Endothelial cell of umbilical vein (primary cell): ENCODE measurements around the gene WHRN. TPM values are rescaled to one million over a fixed set of nuclear protein-coding genes. Genes with fewer than 3 reads are reported as not detected.

Experiments
- BruUV-seq: library from RNA; stranded (reverse); fragments of 400-500 nt; replicated peaks from 2 replicates; lab custom pipeline; 2021; lab: Mats Ljungman, UMichigan
- CTCF ChIA-PET: fragments of 300-600, 350-600 bp; sonication (Branson Sonifier 250); formaldehyde crosslinking; loops from one replicate; lab custom pipeline; 2021; ENCODE audit warnings: antibody characterized with exemption, inconsistent platforms; lab: Charles Lee
- POLR2A ChIA-PET: fragments of 300-600, 350-600 bp; sonication (Branson Sonifier 250); formaldehyde crosslinking; loops from one replicate; lab custom pipeline; 2021; ENCODE audit warnings: antibody characterized with exemption, inconsistent platforms; lab: Charles Lee
- DNase-seq: peaks from one replicate; pipeline ENCODE4 v3.0.0-alpha.2; 2011; ENCODE audit warnings: low read depth, low spot score
- FAIRE-seq: peaks from 2 replicates; lab custom pipeline; 2011; peaks lifted over from hg19 to GRCh38; lab: Jason Lieb, UNC
- H2AFZ ChIP-seq: 2 replicates; pipeline ENCODE4 v1.6.0; 2012; ENCODE audit warnings: low read depth, low read length, control low read depth, inconsistent platforms
- H3K27ac ChIP-seq: 2 replicates; pipeline ENCODE4 v1.5.1; 2011; ENCODE audit warnings: low read depth, mild to moderate bottlenecking, control low read depth, low read length, moderate library complexity; ENCODE audit not compliant: insufficient read depth
- H3K27me3 ChIP-seq, 2 experiments: 2 replicates each; pipeline versions ENCODE4 v1.6.0 to v1.6.1; 2011; ENCODE audit warnings: low read length in 2 of 2, mixed read lengths in 1 of 2; ENCODE audit not compliant: control insufficient read depth in 2 of 2, insufficient read depth in 2 of 2
- H3K36me3 ChIP-seq, 2 experiments: 2 replicates in 1 of 2; 3 replicates in 1 of 2; pipeline ENCODE4 v1.5.1; 2011; ENCODE audit warnings: low read length in 2 of 2, mild to moderate bottlenecking in 1 of 2, moderate library complexity in 1 of 2; ENCODE audit not compliant: control insufficient read depth in 2 of 2, insufficient read depth in 2 of 2; ENCODE audit errors: extremely low read depth in 1 of 2
- H3K4me1 ChIP-seq: 3 replicates; pipeline ENCODE4 v1.5.1; 2011; ENCODE audit warnings: mild to moderate bottlenecking, low read length; ENCODE audit not compliant: control insufficient read depth, insufficient read depth; ENCODE audit errors: extremely low read depth
- H3K4me2 ChIP-seq: 2 replicates; pipeline ENCODE4 v1.6.1; 2011; ENCODE audit warnings: low read length, control low read depth, mixed read lengths; ENCODE audit not compliant: insufficient read depth
- H3K4me3 ChIP-seq, 3 experiments: fragments of 200-600 bp in 1 of 3; sonication (generic), shearing (Covaris generic) in 1 of 3; replicated peaks in 1 of 3; 2 replicates each; pipeline ENCODE4 v1.5.1; 2011 to 2016; ENCODE audit warnings: control low read depth in 3 of 3, low read length in 3 of 3, mild to moderate bottlenecking in 2 of 3, inconsistent platforms in 1 of 3, low read depth in 1 of 3, moderate library complexity in 1 of 3; ENCODE audit not compliant: insufficient read depth in 1 of 3
- H3K79me2 ChIP-seq: 2 replicates; pipeline ENCODE4 v1.6.0; 2012; ENCODE audit warnings: low read length, inconsistent platforms; ENCODE audit not compliant: control insufficient read depth, insufficient read depth
- H3K9ac ChIP-seq: replicated peaks from 2 replicates; pipeline ENCODE3; 2011; ENCODE audit warnings: low read length, control low read depth; ENCODE audit not compliant: insufficient read depth; ENCODE audit errors: extremely low read depth
- H3K9me1 ChIP-seq: replicated peaks from 3 replicates; pipeline ENCODE4 v1.6.0; 2011; ENCODE audit warnings: mild to moderate bottlenecking, low read length; ENCODE audit not compliant: control insufficient read depth, insufficient read depth; ENCODE audit errors: extremely low read depth
- H3K9me3 ChIP-seq: replicated peaks from 2 replicates; pipeline ENCODE4 v1.5.1; 2012; ENCODE audit warnings: low read length, inconsistent platforms; ENCODE audit not compliant: control insufficient read depth, insufficient read depth
- H4K20me1 ChIP-seq: replicated peaks from 2 replicates; pipeline ENCODE3; 2011; ENCODE audit warnings: mild to moderate bottlenecking, low read length; ENCODE audit not compliant: control insufficient read depth, insufficient read depth; ENCODE audit errors: extremely low read depth
- CTCF ChIP-seq, 2 donors: IDR thresholded peaks; 1 replicate in 1 of 2; 2 replicates in 1 of 2; pipeline ENCODE4 v1.5.1; 2011; ENCODE audit warnings: low read length in 2 of 2, mild to moderate bottlenecking in 2 of 2, moderate library complexity in 2 of 2, control low read depth in 1 of 2, inconsistent platforms in 1 of 2, low read depth in 1 of 2; ENCODE audit not compliant: insufficient read depth in 1 of 2; ENCODE audit errors: extremely low read depth in 1 of 2
- EZH2 ChIP-seq: IDR thresholded peaks from 2 replicates; pipeline ENCODE4 v1.6.1; 2012; ENCODE audit warnings: borderline replicate concordance, low read depth, mild to moderate bottlenecking, moderate library complexity, low read length, inconsistent platforms; ENCODE audit not compliant: severe bottlenecking
- FOS ChIP-seq: IDR thresholded peaks from 2 replicates; pipeline ENCODE4 v1.6.1; 2011; ENCODE audit warnings: mild to moderate bottlenecking, low read length, moderate library complexity, borderline replicate concordance; ENCODE audit not compliant: insufficient read depth
- GATA2 ChIP-seq: IDR thresholded peaks from 2 replicates; pipeline ENCODE4 v1.7.0; 2011; ENCODE audit warnings: low read depth, mild to moderate bottlenecking, moderate library complexity, mixed read lengths, low read length; ENCODE audit not compliant: insufficient read length, insufficient read depth
- JUN ChIP-seq: IDR thresholded peaks from 2 replicates; pipeline ENCODE4 v1.6.1; 2011; ENCODE audit warnings: borderline replicate concordance, low read depth; ENCODE audit not compliant: insufficient read length, insufficient read depth
- MAX ChIP-seq: IDR thresholded peaks from 2 replicates; pipeline ENCODE4 v1.6.1; 2011; ENCODE audit not compliant: insufficient read depth, insufficient read length
- MYC ChIP-seq: IDR thresholded peaks from one replicate; pipeline ENCODE4 v1.6.1; 2011; ENCODE audit warnings: mild to moderate bottlenecking, low read depth, low read length
- POLR2A ChIP-seq: IDR thresholded peaks from 2 replicates; pipeline ENCODE4 v1.6.1; 2012; ENCODE audit warnings: low read depth, mild to moderate bottlenecking, control low read depth, low read length
- POLR2AphosphoS5 ChIP-seq: IDR thresholded peaks from 2 replicates; pipeline ENCODE4 v1.6.1; 2012; ENCODE audit warnings: low read depth, mild to moderate bottlenecking, control low read depth, low read length, moderate library complexity; ENCODE audit not compliant: insufficient read depth
- dilution Hi-C: fragments of 300-500 bp; cut with MboI; formaldehyde crosslinking; loops from one replicate; pipeline ENCODE4 v1.15.0; 2019; ENCODE audit warnings: low sequenced_read_pairs; ENCODE audit not compliant: extremely low pct_ligation_motif_present
- intact Hi-C: fragments of 100-400 bp; cut with micrococcal nuclease; formaldehyde crosslinking; loops from one replicate; pipeline ENCODE4 v1.10.0; 2022
- polyA plus RNA-seq, 4 experiments: library from polyadenylated mRNA; depleted of rRNA in 3 of 4; stranded (reverse) in 3 of 4; unstranded in 1 of 4; fragments of >200 nt; gene quantifications; 2 replicates each; pipeline versions ENCODE4 v1.2.1 to v1.2.3, GENCODE V29; 2011 to 2012; ENCODE audit warnings: missing spikeins in 1 of 4
- total RNA-seq: library from RNA; stranded (reverse); gene quantifications from 2 replicates; pipeline ENCODE4 v1.2.3, GENCODE V29; 2021

The WHRN gene
- total and polyA plus RNA-seq, 2 donors (not counting 3 experiments of a cell fraction or from before 2014, with no cell fraction given), result 0.35 to 0.69 TPM

GRCh38 chr9:114513055-114513958 lies 8.0 kb upstream of the WHRN start:
- Histone ChIP-seq H3K9ac (no peak overlapping the region), H3K9me1 (no peaks in the 10 kb centered on the region), H3K27ac (no peak overlapping the region), H3K4me2 (no peak overlapping the region), H3K4me3 (no peak overlapping the region), H3K36me3 (no peaks in the 10 kb centered on the region), H3K9me3 (no peaks in the 10 kb centered on the region), H3K27me3 (peaks cover 41 to 42% of the 10 kb centered on the region in 2 experiments), H3K79me2 (no peaks in the 10 kb centered on the region), H4K20me1 (no peaks in the 10 kb centered on the region), H2AFZ (no peak overlapping the region), H3K4me1 (peaks cover 6% of the 10 kb centered on the region)
- ChIA-PET CTCF (no interaction called here), POLR2A (no interaction called here)
- BruUV-seq, result no TSS peak
- intact Hi-C loops, result no loop called here
- dilution Hi-C loops, result no loop called here
- peak; percentile 20 for DNase-seq
- no peak for FAIRE-seq
- no peak for TF ChIP-seq POLR2AphosphoS5
- no peak for TF ChIP-seq CTCF (IDR thresholded peaks at IDR 0.05; ENCODE audit: extremely low read depth in 1 of 2, insufficient read depth in 1 of 2, low read depth in 1 of 2, low read length in 2 of 2)
- TF ChIP-seq MAX, result no peak
- no peak for TF ChIP-seq MYC
- TF ChIP-seq POLR2A, result no peak
- TF ChIP-seq FOS, result no peak
- TF ChIP-seq JUN, result no peak
- TF ChIP-seq EZH2, result no peak
- TF ChIP-seq GATA2, result no peak
